ENCODE measurements around the gene PCBP3.

GRCh38 chr21:45935628-45936027, 292.1 kb downstream of the PCBP3 start:
- no peak for TF ChIP-seq CTCF (IDR thresholded peaks at IDR 0.05)
- no peak for TF ChIP-seq ZFX (IDR thresholded peaks at IDR 0.05; ENCODE audit: borderline replicate concordance)

Measured in 22Rv1 (cell line).